Left renal pelvis (tissue), 4 donors: Measurements from ENCODE around the gene CAMSAP2. TPM values are rescaled to one million over a fixed set of nuclear protein-coding genes. Genes with fewer than 3 reads are reported as not detected.

Experiments
- DNase-seq, 4 donors: peaks; one replicate each; pipeline ENCODE4 v3.0.0-alpha.2; 2013; ENCODE audit warnings: low read depth in 4 of 4, low spot score in 3 of 4
- polyA plus RNA-seq, 4 donors: library from polyadenylated mRNA; unstranded; fragments of 120-200 nt; gene quantifications; one replicate each; pipeline ENCODE4 v1.2.1, GENCODE V29; 2013; ENCODE audit not compliant: insufficient read length in 4 of 4

The CAMSAP2 gene
- polyA plus RNA-seq, 4 donors = 35.6 to 47.8 (median 38.4) TPM

DNA sequence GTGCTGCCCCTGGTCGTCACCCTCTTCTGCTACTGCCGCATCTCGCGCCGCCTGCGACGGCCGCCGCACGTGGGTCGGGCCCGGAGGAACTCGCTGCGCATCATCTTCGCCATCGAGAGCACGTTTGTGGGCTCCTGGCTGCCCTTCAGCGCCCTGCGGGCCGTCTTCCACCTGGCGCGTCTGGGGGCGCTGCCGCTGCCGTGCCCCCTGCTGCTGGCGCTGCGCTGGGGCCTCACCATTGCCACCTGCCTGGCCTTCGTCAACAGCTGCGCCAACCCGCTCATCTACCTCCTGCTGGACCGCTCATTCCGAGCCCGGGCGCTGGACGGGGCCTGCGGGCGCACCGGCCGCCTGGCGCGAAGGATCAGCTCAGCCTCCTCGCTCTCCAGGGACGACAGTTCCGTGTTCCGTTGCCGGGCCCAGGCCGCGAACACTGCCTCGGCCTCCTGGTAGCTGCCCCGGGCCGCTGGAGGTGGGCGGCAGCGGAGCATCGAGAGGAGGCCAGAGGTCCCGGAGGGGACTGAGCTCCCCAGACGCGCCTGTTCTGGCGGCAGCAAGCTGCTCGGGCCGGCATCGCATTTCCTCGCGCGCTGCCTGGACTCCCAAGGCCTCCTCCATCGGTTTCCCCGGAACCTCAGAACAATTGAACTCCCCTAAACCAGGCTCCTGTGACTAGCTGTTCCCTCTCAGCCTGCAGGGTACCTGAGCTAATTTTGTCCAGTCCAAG, 135.1 kb downstream of the CAMSAP2 start:
- DNase-seq = no peak

DNA sequence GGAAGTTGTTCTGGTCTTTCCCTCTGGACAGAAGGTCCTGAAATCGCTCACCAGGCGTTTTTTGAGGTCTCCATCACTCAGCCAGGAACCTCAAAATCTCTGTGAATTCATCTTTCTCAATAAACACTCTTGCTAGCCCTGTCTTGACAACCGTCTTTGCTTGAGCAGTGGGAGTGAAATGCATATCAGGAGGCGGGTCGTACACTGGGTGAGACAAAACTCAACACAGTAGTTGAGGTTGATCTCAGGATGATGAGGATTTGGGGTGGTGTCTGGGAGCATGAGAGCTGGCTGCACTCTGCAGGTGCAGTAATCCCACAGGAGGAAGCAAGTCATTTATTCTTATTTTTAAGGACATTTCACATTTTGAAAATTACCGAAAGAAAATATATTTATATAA, 136.0 kb downstream of the CAMSAP2 start:
- DNase-seq = no peak

DNA sequence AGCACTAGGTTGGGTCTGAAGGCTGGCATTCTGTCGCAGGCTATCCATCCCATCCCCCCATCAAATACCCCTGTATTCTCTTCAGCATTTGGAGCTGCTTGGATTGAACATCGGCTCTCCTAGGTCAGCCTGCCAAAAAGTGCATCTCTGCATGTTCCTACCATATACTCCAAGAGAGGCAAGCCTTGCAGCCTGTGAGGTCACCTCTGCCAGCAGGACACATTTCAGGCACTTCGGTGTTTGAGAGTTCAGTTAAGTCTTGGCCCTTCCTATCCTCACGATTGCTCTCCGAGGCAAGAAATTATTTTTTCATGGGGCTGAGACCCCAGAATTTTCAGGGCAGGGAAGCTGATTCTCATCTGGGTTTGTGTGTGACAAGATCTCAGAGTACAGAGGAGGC, 136.7 kb downstream of the CAMSAP2 start:
- DNase-seq = no peak

DNA sequence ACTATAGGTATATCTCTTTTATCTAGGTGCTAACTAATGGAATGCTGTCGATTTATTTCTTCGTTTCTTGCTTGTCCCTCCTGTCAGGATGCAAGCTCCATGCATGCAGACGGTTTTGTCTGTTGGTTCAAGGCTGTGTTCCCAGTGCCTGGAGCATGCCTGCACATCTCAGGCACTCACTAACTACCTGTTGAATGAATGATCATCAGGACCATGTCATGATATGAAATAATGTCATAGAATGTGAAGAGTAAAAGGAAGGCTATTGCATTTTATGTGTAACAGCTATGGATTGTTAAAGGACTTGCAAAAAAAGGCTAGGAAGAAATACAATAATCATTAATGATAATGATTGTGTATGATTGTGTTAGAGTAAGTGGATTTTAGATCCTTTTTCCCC, 138.3 kb downstream of the CAMSAP2 start:
- DNase-seq = no peak

DNA sequence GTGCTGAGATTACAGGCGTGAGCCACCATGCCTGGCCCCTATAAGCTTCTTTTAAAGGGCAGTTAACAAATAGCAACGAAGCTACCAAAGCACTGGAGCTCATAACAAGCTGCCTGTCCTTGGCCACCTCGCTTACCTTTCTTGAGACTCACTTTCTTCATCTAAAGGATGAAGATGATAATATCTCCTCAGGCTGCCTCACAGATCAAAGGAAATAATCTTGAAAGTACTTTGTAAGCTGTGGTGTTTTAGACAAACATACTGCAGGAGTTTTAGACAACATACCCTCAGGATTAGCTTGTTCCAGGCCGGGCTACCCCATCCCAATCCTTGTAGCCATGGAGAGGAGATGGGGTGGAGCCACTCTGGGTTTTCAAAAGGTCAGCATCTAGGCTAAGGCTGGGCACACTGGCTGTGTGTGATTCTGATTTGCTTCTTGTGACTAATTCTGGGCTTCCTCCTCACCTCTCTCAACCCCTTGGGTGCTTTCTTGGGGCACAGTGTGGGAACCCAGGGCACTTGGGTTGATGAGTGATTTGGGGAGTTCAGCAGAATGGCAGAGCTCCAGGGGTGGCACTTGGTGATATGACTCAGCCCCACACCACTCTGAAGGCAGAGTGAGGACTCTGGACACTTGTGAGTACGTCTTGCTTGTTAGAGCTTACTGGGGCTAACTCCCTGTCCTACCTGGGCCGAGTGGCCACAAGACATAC, 139.3 kb downstream of the CAMSAP2 start:
- DNase-seq = no peak

DNA sequence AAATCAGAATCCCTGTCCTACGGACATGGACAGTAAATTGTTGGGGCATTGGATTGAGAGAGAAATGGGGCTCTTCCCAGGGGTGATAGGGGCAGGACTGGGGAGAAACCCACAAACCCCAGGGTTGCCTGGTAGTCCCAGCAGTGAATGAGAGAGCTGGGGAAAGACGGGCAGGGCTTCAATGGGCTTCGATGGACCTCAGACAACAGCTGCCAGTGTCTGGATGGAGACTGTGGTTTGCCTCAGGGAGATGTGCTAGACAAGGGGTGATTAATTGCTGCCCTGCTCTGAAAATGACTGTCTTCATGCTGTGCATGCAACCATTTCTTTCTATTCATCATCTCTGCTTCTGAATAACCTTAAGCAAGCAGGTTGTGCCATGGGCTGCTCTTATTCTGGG, 141.5 kb downstream of the CAMSAP2 start:
- DNase-seq = no peak

DNA sequence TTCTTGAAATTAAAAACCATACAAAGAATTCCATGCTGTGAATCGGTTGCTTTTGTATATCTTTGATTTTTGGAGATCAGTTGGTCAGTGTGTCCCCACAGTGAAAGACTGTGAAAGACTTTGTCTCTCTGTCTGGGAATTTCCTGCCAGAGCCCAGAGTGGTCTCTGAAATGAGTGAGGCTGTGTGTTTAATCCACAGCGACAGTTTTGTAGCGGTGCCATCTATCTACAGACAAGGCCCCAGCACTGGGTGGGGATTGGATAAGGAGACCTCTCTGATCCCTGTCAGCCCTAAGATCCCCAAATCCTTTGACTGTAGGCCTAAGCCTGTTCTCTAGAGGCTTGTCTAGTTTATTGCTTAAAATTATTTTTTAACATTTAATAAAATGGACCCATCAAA, 144.4 kb downstream of the CAMSAP2 start:
- no peak for DNase-seq

DNA sequence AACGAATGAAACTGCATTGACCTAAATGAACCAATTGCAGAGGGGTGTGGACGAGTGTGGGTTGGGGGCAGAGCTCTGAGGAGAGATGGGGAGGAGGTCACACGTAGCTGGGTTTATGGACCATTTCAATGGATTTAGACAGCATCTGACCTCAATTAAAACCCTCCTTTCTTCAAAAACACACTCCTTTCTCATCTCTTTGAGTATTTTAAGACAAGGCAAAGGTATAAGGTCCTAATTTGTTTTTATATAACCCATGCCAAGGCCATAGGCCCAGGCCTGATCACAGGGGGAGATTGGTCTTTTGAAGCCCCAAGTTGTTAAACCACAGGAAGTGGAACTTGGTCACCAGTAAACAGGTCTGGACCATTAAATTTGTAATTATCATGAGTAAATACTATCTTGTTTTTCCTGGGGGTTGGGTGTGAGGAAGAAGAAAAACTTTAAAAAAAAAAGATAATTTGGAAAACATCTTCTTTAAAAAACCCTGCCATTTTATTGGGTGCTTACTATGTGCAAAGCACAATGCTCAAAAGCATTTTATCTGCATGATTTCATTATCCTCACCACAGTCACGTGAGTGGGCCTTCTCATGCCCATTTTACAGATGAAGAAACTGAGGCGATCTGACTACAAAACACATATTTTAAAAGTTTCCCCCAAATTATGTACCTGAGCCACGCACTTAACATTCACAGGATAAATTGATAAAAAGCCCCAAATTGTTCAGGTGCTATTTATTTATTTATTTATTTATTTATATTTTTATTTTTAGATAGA, 147.1 kb downstream of the CAMSAP2 start:
- no peak for DNase-seq

DNA sequence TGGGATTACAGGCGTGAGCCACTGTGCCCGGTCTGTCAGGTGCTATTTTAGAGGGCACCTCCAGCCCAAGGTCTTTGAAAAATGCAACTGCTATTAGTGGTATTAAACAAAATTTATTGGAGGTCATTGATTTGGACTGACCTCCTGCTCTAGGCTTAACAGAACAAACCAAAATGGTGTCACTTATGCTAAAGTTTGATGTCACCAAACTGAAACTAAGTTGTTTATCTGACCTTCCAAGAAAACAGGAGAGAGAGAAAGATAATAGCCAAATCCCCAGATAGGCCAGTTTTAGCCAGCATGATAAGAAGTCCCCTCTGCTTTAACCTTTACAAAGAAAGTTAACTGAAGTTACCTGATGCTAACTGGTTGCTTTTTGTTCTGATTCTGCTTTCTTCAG, 147.9 kb downstream of the CAMSAP2 start:
- no peak for DNase-seq

DNA sequence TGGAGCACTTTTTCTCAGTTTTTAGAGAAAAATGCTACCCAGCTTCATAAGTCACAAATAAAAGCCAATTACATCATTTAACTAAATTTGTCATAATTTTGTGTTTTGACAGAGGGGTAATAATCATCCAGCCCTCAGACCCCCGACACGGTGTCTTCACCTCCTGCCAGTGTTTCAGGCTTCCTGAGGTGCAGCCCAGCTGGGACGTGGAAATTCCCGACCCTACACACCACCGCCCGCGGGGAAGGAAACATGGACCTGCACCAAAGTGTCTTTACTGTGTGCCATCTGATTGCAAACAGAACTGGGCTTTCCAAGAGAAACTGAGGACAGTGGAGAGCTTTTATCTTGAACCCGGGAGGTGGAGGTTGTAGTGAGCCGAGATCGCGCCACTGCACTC, 148.3 kb downstream of the CAMSAP2 start:
- DNase-seq = no peak

DNA sequence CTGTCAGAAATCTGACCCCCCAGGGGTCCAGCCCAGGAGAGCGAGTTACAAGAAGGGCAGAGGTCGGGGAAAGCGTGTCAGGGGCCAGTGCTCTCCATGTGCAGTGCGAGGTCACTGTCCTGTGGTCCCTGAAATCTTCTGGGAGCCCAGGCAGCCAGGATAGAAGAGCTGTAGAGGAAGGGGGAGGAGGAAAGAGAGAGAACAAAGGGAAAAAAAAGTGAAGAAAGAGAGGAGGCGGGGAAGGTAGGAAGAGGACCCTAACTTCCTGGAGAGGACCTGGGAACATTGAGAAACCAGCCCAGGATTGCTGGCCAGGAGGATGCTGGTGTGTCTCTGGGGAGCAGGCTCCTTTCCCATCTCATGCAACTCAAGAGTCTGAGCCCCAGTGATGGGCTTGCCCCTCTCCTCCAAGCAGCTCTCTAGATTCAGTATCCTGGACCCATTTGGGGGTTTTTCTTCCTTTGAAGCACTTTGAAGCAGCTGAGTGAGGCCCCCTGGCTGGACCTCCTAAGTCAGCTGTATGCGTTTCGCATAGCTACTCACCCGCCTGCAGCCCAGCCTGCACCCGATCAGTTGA, 149.2 kb downstream of the CAMSAP2 start:
- no peak for DNase-seq

- no peak for DNase-seq
Observed at GRCh38 chr1:200888349-200888838, 149.7 kb downstream of the CAMSAP2 start.

DNA sequence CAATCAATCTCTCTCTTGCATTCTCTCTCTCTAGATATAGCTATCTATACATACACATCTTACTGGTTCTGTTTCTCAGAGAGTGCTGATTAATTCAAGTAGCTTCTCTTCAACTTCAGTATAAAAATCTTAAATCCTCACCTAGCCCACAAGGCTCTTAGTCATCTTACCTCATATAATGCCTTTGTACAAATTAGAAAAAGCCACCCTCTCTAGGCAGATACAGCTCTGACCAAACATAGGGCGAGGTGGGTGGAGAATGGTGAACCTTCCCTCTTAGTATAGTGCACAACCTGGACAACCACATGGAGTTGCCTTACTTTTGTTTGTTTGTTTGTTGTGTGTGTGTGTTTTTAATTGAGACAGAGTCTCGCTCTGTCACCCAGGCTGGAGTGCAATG, 150.9 kb downstream of the CAMSAP2 start:
- DNase-seq = no peak

- no peak for DNase-seq
Observed at GRCh38 chr1:200890027-200890426, 151.3 kb downstream of the CAMSAP2 start.

DNA sequence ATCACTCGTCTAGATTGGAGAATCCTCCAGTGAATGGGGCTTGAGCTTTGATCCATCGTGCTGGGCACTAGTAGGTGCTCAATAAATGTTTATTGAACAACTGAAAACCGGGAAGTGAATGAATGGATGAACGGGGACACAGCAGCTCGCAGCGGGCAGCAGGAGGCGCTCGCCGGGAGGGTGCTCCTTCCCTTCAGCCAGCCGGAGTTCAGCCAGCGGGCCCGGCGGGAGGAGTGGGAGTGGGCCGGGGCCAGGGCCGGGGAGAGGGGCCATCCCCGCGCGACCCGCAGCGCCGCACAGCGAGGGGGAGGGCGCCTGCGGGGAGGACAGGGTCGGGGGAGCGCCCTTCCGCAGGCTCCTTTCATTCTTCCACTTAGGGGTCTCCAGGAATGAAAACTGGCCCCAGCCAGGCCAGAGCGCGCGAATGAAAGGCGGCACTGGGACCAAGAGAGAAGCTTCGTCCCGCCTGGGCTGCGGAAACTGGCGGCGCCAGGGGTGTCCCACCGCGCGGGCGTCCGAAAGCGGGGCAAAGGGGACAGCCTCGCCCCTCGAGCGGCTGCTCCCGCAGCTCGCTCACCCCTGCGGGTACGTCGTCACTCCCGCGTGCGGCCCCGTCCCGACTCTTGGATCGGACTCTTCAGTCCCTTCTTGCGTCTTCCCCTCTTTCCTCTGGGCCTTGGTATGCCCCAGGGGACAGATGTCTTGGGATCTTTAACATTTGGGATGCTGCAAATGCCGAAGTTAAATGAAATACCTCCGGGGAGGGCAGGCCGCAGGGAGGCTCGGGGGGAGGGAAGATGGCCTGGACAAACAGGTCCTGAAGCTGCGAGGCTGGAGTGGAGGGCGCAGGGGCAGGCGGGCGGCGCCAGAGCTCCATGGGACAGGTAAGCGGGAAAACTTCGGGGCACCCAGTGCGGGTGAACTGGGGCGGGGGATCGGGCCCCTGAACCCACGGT, 152.4 kb downstream of the CAMSAP2 start:
- DNase-seq = no peak

- DNase-seq = no peak
Observed at GRCh38 chr1:200891774-200892157, 153.1 kb downstream of the CAMSAP2 start.

- DNase-seq = no peak
Observed at GRCh38 chr1:200892546-200892945, 153.9 kb downstream of the CAMSAP2 start.

DNA sequence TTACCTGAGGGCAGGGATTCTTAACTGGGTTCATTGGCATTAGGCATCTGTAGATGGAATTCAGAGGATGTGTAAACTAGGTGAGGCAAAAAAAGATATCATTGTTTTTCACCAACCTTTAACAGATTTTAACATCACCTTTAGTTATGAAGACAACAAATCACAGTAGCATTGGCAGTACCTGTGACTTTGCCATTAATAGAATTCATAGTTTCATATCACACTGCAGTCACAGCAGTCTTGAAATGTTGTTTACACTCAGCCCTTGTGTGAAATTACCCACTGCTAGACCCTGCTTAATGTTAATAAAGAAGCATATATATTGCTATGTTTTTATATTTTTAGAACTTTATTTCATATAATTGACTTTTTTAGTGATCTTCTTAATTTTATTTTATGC, 154.3 kb downstream of the CAMSAP2 start:
- no peak for DNase-seq

GRCh38 chr1:200893411-200893901, 154.8 kb downstream of the CAMSAP2 start:
- DNase-seq = no peak
